Bone marrow (tissue), 2 donors: ENCODE data around the gene LRRC28.

ENCODE experiments used
- DNase-seq, 2 donors: peaks; one replicate each; lab custom pipeline; 2025; lab: John Stamatoyannopoulos, UW

The LRRC28 gene

DNA sequence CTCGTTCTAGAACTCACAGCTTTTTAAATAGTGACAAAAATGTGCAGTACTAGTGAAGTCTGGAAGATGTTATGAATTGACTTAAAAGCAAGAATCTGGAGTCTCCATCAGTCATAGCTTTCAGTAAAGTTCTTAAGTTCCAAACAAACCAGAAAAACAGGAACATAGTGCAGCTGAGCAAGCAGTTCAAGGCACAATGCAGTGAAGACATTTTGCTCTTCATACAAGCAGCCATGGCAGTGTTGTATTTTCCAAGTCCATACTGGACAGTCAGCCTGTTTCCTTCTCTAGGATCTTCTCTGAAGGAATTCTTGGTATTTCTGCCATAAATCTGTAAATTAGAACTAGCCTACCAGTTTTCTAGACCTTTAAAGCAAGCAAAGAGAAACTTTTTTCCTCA lies 90.5 kb downstream of the LRRC28 start:
- peak in 1 of 2 donors; percentile 33 for DNase-seq

DNA sequence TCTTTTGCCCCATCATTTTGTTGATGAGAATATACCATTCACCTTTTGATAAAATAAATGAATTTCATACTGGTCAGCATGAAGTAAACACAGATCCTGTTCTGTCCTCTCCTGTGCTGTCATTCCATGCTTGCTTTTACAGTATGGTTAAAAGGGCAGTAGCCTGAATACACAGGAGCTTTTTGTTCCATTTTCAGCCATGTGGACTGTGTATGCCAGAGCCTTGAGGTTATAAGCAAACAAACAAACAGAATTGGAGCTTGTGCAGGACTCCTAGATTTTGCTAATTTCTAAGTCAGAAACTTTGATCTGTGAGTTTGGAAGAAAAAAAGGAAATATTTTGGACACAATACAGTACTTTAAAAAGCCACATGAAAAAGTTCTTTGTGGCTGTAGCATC lies 91.9 kb downstream of the LRRC28 start:
- no peak for DNase-seq

DNA sequence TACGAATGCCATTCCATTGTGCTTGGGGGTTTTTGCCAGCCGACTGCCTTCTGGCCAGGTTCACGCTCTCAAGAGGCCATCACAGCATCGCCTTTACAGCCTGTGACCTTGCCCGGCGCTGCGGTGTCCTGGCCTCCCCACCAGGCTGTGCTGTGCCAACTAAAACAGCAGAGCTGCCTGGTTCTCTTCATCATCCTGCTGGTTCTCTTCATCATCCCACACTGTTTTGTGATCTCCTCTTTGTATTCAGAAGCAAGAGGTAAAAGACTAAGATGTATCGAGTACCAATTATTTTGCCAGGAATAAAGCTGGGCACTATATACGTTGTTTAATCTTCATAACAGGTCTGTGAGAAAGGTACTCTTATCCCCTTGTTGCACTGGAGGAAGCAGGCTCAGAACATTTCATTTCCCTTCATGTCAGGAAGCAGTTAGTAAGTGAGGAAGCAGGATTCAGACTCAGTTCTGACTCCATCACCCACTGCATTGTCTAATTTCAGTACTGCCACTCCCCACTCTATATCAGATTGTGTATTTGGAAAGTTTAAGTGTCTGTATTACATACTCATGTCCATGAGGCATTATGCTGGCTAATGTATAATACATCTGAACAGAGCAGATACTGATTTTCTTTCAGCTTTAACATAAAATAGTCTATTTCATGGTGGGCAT lies 92.7 kb downstream of the LRRC28 start:
- no peak for DNase-seq

- no peak for DNase-seq
Observed at GRCh38 chr15:99344639-99345038, 93.4 kb downstream of the LRRC28 start.

DNA sequence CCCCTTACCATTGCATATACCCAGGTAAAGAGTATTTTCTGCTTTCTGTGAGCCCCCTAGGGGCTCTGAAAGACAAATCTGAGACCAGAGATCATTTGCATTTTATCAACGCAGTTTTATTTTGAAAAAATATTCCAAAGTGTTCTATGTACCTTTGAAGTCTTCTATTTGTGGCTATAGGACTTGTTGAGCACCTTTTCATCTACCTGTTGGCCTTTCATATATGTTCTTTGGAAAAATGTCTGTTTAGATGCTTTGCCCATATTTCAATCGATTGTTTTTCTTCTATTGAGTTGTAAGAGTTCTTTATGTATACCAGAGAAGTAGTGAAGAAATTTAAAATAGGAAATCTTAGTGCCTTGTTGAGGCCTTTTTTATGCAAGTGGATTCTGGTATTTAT lies 94.0 kb downstream of the LRRC28 start:
- DNase-seq: no peak

DNA sequence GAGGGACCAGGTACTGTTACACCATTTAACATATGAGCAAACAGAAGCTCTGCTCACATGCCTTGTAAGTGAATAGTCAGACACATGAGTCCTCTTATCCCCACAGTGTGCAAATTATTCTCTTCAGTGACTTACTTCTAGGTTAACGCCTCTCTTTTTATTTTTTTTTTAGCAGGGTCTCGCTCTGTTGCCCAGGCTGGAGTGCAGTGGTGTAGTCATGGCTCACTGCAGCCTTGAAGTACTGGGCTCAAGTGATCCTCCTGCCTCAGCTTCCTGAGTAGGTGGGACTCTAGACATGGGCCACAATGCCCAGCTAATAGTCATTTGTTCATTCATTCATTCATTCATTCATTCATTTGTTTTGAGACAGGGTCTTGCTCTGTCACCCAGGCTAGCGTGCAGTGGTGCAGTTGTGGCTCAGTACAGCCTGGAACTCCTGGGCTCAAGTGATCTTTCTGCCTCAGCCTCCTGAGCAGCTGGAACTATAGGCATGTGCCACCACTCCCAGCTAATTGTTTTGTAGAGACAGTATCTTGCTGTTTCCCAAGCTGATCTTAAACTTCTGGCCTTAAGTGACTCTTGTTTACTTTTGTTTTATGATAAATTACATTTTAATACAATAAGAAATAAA lies 94.7 kb downstream of the LRRC28 start:
- DNase-seq: no peak

GRCh38 chr15:99347574-99347973 lies 96.3 kb downstream of the LRRC28 start:
- no peak for DNase-seq

GRCh38 chr15:99348412-99348811 lies 97.1 kb downstream of the LRRC28 start:
- no peak for DNase-seq

DNA sequence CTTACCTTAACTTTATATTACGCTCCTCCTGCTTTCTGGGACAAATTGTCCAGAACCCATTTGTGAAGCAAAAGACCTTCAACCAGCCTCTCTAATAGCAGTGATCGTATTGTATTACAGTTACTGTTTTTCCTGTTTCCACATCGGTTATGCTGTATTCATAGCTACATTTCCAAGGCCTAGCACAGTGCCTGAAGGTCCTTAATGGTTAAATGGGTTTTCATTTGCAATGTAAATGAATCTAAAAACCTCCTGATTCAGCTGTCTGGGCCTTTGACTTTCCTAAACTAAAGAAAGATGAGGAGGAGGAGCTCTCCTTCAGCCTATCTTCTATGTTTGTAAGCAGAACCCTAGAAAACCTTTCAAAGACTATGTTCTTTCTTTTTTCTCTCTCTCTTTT lies 99.1 kb downstream of the LRRC28 start:
- no peak for DNase-seq

- DNase-seq: peak in 1 of 2 donors; percentile 80
Observed at GRCh38 chr15:99359769-99360168, 108.5 kb downstream of the LRRC28 start.

DNA sequence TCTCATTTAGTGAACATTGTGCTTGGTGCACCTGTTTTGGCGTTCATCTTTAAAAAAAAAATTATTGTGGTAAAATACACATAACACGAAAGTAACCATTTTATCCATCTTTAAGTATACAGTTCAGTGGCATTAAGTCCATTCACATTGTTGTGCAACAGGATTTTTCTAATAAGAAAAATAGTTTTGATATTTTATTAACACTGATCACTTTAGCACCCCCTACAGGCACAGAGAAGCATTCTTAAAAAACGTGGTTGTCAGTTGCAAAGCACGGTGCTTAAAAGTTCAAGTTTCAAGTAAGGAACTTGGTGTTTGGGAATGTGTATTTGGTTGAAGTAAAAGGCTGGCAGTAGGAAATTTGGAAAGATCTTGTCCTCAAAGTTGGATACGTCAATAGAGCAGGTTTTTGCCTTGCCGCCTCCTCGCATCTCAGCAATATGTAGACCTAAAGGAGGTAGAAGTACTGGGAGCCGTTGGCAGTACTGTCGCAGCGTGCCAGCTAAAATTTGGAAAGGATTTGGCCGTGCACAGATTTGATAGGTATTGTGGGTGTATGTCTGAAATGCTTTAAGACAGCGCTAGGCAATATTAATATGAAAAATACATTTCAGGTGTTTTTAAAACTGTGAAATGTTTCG lies 110.4 kb downstream of the LRRC28 start:
- DNase-seq: no peak

DNA sequence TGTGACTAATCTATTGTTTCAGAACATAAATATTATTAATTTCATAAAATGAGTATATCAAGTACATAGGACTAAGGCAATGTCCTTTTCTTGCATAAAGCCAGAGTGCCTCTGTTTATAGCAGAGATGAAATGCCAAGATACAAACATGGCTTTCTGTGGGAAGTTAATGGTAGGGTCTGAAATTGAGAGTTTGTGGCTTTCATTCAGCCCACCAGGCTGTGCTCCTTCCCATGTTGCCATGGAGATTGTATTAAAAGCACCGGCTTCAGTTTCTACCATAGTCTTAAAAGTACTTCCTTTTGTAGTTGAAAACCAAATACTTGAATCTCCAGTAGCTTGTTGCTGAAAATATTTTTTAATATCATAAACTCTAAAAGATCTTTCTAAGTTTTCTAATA lies 114.0 kb downstream of the LRRC28 start:
- peak in 1 of 2 donors; percentile 46 for DNase-seq

DNA sequence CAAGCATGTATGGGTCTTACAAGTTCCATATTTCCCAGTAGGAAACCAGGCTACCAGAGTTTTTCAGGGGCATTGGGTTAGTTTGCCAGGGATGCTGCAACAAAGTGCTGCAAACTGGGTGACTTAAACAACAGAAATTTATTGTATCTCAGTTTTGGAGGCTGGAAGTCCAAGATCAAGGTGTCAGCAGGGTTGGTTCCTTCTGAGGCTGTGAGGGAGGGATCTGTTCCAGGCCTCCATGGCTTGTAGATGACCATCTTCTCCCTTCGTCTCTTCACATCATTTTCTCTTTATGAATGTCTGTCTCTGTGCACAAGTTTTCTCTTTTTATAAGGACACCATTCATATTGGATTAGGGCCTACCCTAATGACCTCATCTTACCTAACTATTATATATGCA lies 114.7 kb downstream of the LRRC28 start:
- no peak for DNase-seq

- no peak for DNase-seq
Observed at GRCh38 chr15:99368743-99369142, 117.5 kb downstream of the LRRC28 start.

DNA sequence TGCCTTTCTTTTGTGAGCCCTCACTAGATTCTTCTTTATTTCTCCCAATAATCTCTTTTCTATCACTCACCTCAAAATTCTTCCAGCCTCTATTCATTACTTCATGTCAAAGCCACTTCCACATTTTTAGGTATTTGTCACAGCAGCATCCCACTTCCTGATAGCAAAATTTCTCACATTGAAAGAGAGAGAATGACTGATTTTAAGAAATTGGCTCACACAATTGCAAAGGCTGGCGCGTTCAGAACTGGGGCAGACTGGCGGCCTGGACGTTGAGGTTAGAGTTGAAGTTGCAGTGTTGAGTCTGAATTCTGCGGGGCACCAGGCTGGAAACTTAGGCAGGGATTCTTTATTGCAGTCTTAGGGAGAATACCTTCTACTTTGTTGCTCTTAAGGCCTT lies 117.9 kb downstream of the LRRC28 start:
- no peak for DNase-seq

GRCh38 chr15:99371180-99372103 lies 120.2 kb downstream of the LRRC28 start:
- peak in 1 of 2 donors; percentile 50 for DNase-seq

- DNase-seq: no peak
Observed at GRCh38 chr15:99385005-99385669, 133.9 kb downstream of the LRRC28 start.

- DNase-seq: no peak
Observed at GRCh38 chr15:99385865-99386264, 134.6 kb downstream of the LRRC28 start.

DNA sequence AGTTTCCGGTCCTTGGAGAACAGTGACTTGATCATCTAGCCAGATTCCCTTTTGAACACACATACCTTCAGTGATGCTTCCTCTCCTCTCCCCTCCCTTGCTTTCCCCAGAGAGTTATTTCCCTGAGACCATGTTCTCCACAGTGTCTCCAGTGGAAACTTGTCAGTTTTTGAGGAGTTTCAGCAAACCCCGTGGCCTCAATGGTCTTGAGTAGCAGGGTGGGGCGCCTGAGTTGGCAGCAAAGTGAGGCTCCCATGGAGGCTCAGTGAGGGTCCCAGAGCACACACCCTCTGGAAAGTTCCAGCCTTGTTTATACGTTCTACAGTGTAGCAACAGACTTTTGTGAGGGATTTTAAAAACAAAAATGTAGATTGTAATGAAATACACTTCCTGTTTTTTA lies 135.1 kb downstream of the LRRC28 start:
- no peak for DNase-seq

- no peak for DNase-seq
Observed at GRCh38 chr15:99387421-99388168, 136.3 kb downstream of the LRRC28 start.

- DNase-seq: no peak
Observed at GRCh38 chr15:99390667-99391066, 139.4 kb downstream of the LRRC28 start.
